Stomach smooth muscle (tissue), 2 donors: ENCODE results near the gene ERF.

Experiments used
- H3K27ac ChIP-seq: one replicate; pipeline ENCODE4 v1.7.0; 2013; ENCODE audit warnings: mild to moderate bottlenecking, low read length, inconsistent platforms
- H3K27me3 ChIP-seq, 2 donors: one replicate each; pipeline ENCODE4 v1.7.0; 2013; ENCODE audit warnings: low read length in 2 of 2; ENCODE audit not compliant: insufficient read depth in 2 of 2, control insufficient read depth in 1 of 2
- H3K36me3 ChIP-seq, 2 donors: one replicate each; pipeline ENCODE4 v1.7.0; 2013; ENCODE audit warnings: low read length in 2 of 2; ENCODE audit not compliant: control insufficient read depth in 2 of 2, insufficient read depth in 2 of 2
- H3K4me1 ChIP-seq: one replicate; pipeline ENCODE4 v1.7.0; 2013; ENCODE audit warnings: low read length; ENCODE audit not compliant: control insufficient read depth, insufficient read depth
- H3K4me3 ChIP-seq, 2 donors: one replicate each; pipeline ENCODE4 v1.7.0; 2013; ENCODE audit warnings: low read length in 2 of 2
- H3K9ac ChIP-seq, 2 donors: one replicate each; pipeline ENCODE4 v1.7.0; 2013; ENCODE audit warnings: low read length in 2 of 2, mild to moderate bottlenecking in 1 of 2
- H3K9me3 ChIP-seq, 2 donors: one replicate each; pipeline ENCODE4 v1.7.0; 2013; ENCODE audit warnings: low read length in 2 of 2; ENCODE audit not compliant: control insufficient read depth in 2 of 2
- donor health status: healthy.
- donor health status: Pancreatic carcinoma.

The ERF gene

GRCh38 chr19:42232435-42232834, 22.5 kb downstream of the ERF start:
- Histone ChIP-seq H3K9me3 (no peaks in the 10 kb centered on the region), H3K9ac (no peak overlapping the region), H3K4me1 (peaks cover 6% of the 10 kb centered on the region), H3K36me3 (peaks cover 30 to 68% of the 10 kb centered on the region in 2 donors), H3K27ac (no peak overlapping the region), H3K4me3 (no peak overlapping the region), H3K27me3 (no peaks in the 10 kb centered on the region)

GRCh38 chr19:42230571-42230970, 24.4 kb downstream of the ERF start:
- no peak overlapping the region for H3K27ac ChIP-seq
- H3K4me3 ChIP-seq: no peak overlapping the region
- peaks cover 34 to 73% of the 10 kb centered on the region in 2 donors for H3K36me3 ChIP-seq
- H3K9me3 ChIP-seq: no peaks in the 10 kb centered on the region
- no peaks in the 10 kb centered on the region for H3K27me3 ChIP-seq
- H3K9ac ChIP-seq: no peak overlapping the region
- H3K4me1 ChIP-seq: peaks cover 6% of the 10 kb centered on the region

GRCh38 chr19:42229855-42230351, 25.0 kb downstream of the ERF start:
- H3K9ac ChIP-seq: no peak overlapping the region
- peaks cover 6% of the 10 kb centered on the region for H3K4me1 ChIP-seq
- no peaks in the 10 kb centered on the region for H3K27me3 ChIP-seq
- H3K9me3 ChIP-seq: no peaks in the 10 kb centered on the region
- H3K36me3 ChIP-seq: peaks cover 37 to 72% of the 10 kb centered on the region in 2 donors
- H3K4me3 ChIP-seq: no peak overlapping the region
- no peak overlapping the region for H3K27ac ChIP-seq

- no peaks in the 10 kb centered on the region for H3K27me3 ChIP-seq
- H3K4me3 ChIP-seq: no peak overlapping the region
- peaks cover 40 to 74% of the 10 kb centered on the region in 2 donors for H3K36me3 ChIP-seq
- H3K9ac ChIP-seq: no peak overlapping the region
- no peaks in the 10 kb centered on the region for H3K9me3 ChIP-seq
- no peak overlapping the region for H3K27ac ChIP-seq
- peaks cover 6% of the 10 kb centered on the region for H3K4me1 ChIP-seq
These were observed 25.6 kb downstream of the ERF start for GRCh38 chr19:42229301-42229854.

- Histone ChIP-seq H3K9ac (no peak overlapping the region), H3K9me3 (no peaks in the 10 kb centered on the region), H3K4me3 (no peak overlapping the region), H3K36me3 (peaks cover 43 to 71% of the 10 kb centered on the region in 2 donors), H3K27me3 (no peaks in the 10 kb centered on the region), H3K4me1 (peaks cover 6% of the 10 kb centered on the region), H3K27ac (no peak overlapping the region)
These were observed 26.3 kb downstream of the ERF start for GRCh38 chr19:42228641-42229040.

GRCh38 chr19:42226886-42227285, 28.0 kb downstream of the ERF start:
- Histone ChIP-seq H3K4me1 (peaks cover 6% of the 10 kb centered on the region), H3K27me3 (no peaks in the 10 kb centered on the region), H3K27ac (no peak overlapping the region), H3K9me3 (no peaks in the 10 kb centered on the region), H3K9ac (no peak overlapping the region), H3K4me3 (no peak overlapping the region), H3K36me3 (peaks cover 36 to 59% of the 10 kb centered on the region in 2 donors)

GRCh38 chr19:42225718-42226292, 29.1 kb downstream of the ERF start:
- H3K27me3 ChIP-seq: no peaks in the 10 kb centered on the region
- H3K27ac ChIP-seq: no peak overlapping the region
- H3K4me1 ChIP-seq: peaks cover 15% of the 10 kb centered on the region
- no peaks in the 10 kb centered on the region for H3K9me3 ChIP-seq
- no peak overlapping the region for H3K9ac ChIP-seq
- H3K4me3 ChIP-seq: no peak overlapping the region
- peaks cover 30 to 52% of the 10 kb centered on the region in 2 donors for H3K36me3 ChIP-seq

GRCh38 chr19:42224940-42225717, 29.8 kb downstream of the ERF start:
- H3K4me1 ChIP-seq: peaks cover 18% of the 10 kb centered on the region
- H3K27me3 ChIP-seq: no peaks in the 10 kb centered on the region
- no peak overlapping the region for H3K9ac ChIP-seq
- no peak overlapping the region for H3K4me3 ChIP-seq
- H3K9me3 ChIP-seq: no peaks in the 10 kb centered on the region
- peaks cover 30 to 47% of the 10 kb centered on the region in 2 donors for H3K36me3 ChIP-seq
- H3K27ac ChIP-seq: no peak overlapping the region

- no peaks in the 10 kb centered on the region for H3K27me3 ChIP-seq
- H3K27ac ChIP-seq: peak overlapping the region; percentile 37
- H3K4me1 ChIP-seq: peaks cover 40% of the 10 kb centered on the region
- peak overlapping the region; percentile 76 to 87 for H3K9ac ChIP-seq
- peak overlapping the region; percentile 94 to 95 for H3K4me3 ChIP-seq
- peaks cover 12 to 19% of the 10 kb centered on the region in 2 donors for H3K36me3 ChIP-seq
- H3K9me3 ChIP-seq: no peaks in the 10 kb centered on the region
These were observed 34.2 kb downstream of the ERF start for GRCh38 chr19:42220751-42221097.

GRCh38 chr19:42219812-42220750, 34.8 kb downstream of the ERF start, which contains the start of gene ZNF526:
ZNF526 (plus strand) TSS chr19:42220312; CDS start chr19:42224404, 4,092 bp downstream.
- peaks cover 7 to 15% of the 10 kb centered on the region in 2 donors for H3K36me3 ChIP-seq
- H3K27ac ChIP-seq: peak within 1 kb of the TSS; percentile 79
- peak within 1 kb of the TSS; percentile 76 to 87 for H3K9ac ChIP-seq
- H3K27me3 ChIP-seq: no peaks in the 10 kb centered on the region
- peak within 1 kb of the TSS; percentile 94 to 95 for H3K4me3 ChIP-seq
- H3K9me3 ChIP-seq: no peaks in the 10 kb centered on the region
- peaks cover 41% of the 10 kb centered on the region for H3K4me1 ChIP-seq
